Loucy (cell line): Measurements from ENCODE around the gene VCAM1.

ENCODE experiments used
- H2AFZ ChIP-seq: fragments of 200-600 bp; sonication (generic); 2 replicates; pipeline ENCODE4 v1.6.0; 2016; ENCODE audit warnings: antibody characterized with exemption, mild to moderate bottlenecking, low read length, moderate library complexity
- H3F3A ChIP-seq: fragments of 200-600 bp; 2 replicates; pipeline ENCODE4 v1.6.0; 2016; ENCODE audit warnings: antibody characterized with exemption, low read depth, mild to moderate bottlenecking
- H3K27me3 ChIP-seq: fragments of 200-600 bp; sonication (generic); 2 replicates; pipeline ENCODE4 v1.6.1; 2014; ENCODE audit warnings: low read length, mild to moderate bottlenecking; ENCODE audit not compliant: insufficient read depth, poor library complexity, severe bottlenecking
- H3K36me3 ChIP-seq: fragments of 200-600 bp; sonication (generic); 2 replicates; pipeline ENCODE4 v1.6.1; 2016; ENCODE audit warnings: low read length; ENCODE audit not compliant: insufficient read depth
- H3K4me1 ChIP-seq: fragments of 200-600 bp; sonication (generic); 2 replicates; pipeline ENCODE4 v1.5.1; 2014; ENCODE audit warnings: low read length, mild to moderate bottlenecking; ENCODE audit not compliant: insufficient read depth, poor library complexity, severe bottlenecking
- H3K4me2 ChIP-seq: fragments of 200-600 bp; sonication (generic); 2 replicates; pipeline ENCODE4 v1.6.0; 2014; ENCODE audit warnings: antibody characterized with exemption, low read length, low read depth, mild to moderate bottlenecking; ENCODE audit not compliant: poor library complexity, severe bottlenecking
- H3K4me3 ChIP-seq: fragments of 200-600 bp; sonication (generic); 2 replicates; pipeline ENCODE4 v1.5.1; 2014; ENCODE audit warnings: low read length, mild to moderate bottlenecking, mixed read lengths; ENCODE audit not compliant: poor library complexity, severe bottlenecking
- H3K79me2 ChIP-seq: fragments of 200-600 bp; sonication (generic); 2 replicates; pipeline ENCODE4 v1.6.1; 2014; ENCODE audit warnings: low read length; ENCODE audit not compliant: insufficient read depth
- H3K9ac ChIP-seq: fragments of 200-600 bp; sonication (generic); 2 replicates; pipeline ENCODE4 v1.6.0; 2014; ENCODE audit warnings: mild to moderate bottlenecking, low read depth, low read length, moderate library complexity; ENCODE audit not compliant: poor library complexity, severe bottlenecking
- H3K9me2 ChIP-seq: fragments of 200-600 bp; sonication (generic); replicated peaks from 2 replicates; pipeline ENCODE4 v1.6.1; 2016; ENCODE audit warnings: low read depth, low read length, mixed read lengths
- H3K9me3 ChIP-seq: fragments of 200-600 bp; sonication (generic); 2 replicates; pipeline ENCODE4 v1.6.1; 2014; ENCODE audit warnings: mild to moderate bottlenecking, antibody characterized with exemption, low read length, low read depth; ENCODE audit not compliant: insufficient read depth
- H4K20me1 ChIP-seq: fragments of 200-600 bp; sonication (generic); 2 replicates; pipeline ENCODE4 v1.6.0; 2014; ENCODE audit warnings: antibody characterized with exemption, low read length, mild to moderate bottlenecking; ENCODE audit not compliant: insufficient read depth, poor library complexity, severe bottlenecking
- CTCF ChIP-seq: fragments of 200-600 bp; sonication (generic); conservative IDR thresholded peaks from 2 replicates; pipeline ENCODE4 v1.5.1; 2014; ENCODE audit warnings: mild to moderate bottlenecking, antibody characterized with exemption, low read length
- EZH2phosphoT487 ChIP-seq: fragments of 200-600 bp; IDR thresholded peaks from 2 replicates; pipeline ENCODE4 v1.6.1; 2018; ENCODE audit warnings: antibody characterized with exemption, mild to moderate bottlenecking, moderate library complexity, borderline replicate concordance

VCAM1 gene

GRCh38 chr1:100750005-100750885, 30.7 kb downstream of the VCAM1 start:
- Histone ChIP-seq H3K4me1 (no peaks in the 10 kb centered on the region), H3K36me3 (no peaks in the 10 kb centered on the region), H3K9me3 (no peaks in the 10 kb centered on the region), H3K27me3 (no peaks in the 10 kb centered on the region), H3K79me2 (no peaks in the 10 kb centered on the region), H3K4me2 (no peak overlapping the region), H3K9me2 (no peaks in the 10 kb centered on the region), H3K9ac (no peak overlapping the region), H3K4me3 (no peak overlapping the region), H2AFZ (no peak overlapping the region), H4K20me1 (no peaks in the 10 kb centered on the region), H3F3A (no peaks in the 10 kb centered on the region)
- TF ChIP-seq CTCF (peak; percentile 26; the same call in 1 of the 2 replicates), EZH2phosphoT487 (no peak)

GRCh38 chr1:100752791-100753190, 33.2 kb downstream of the VCAM1 start:
- H3K9me3 ChIP-seq, result no peaks in the 10 kb centered on the region
- no peaks in the 10 kb centered on the region for H3K79me2 ChIP-seq
- H3K4me1 ChIP-seq, result no peaks in the 10 kb centered on the region
- no peak overlapping the region for H3K4me3 ChIP-seq
- no peaks in the 10 kb centered on the region for H3K9me2 ChIP-seq
- H2AFZ ChIP-seq, result no peak overlapping the region
- no peak overlapping the region for H3K4me2 ChIP-seq
- no peak overlapping the region for H3K9ac ChIP-seq
- no peaks in the 10 kb centered on the region for H3K36me3 ChIP-seq
- no peaks in the 10 kb centered on the region for H3K27me3 ChIP-seq
- TF ChIP-seq CTCF (no peak), EZH2phosphoT487 (no peak)
- H4K20me1 ChIP-seq, result no peaks in the 10 kb centered on the region
- no peaks in the 10 kb centered on the region for H3F3A ChIP-seq

- Histone ChIP-seq H3K79me2 (no peaks in the 10 kb centered on the region), H2AFZ (no peak overlapping the region), H4K20me1 (no peaks in the 10 kb centered on the region), H3K27me3 (no peaks in the 10 kb centered on the region), H3K4me3 (no peak overlapping the region), H3K36me3 (no peaks in the 10 kb centered on the region), H3K4me2 (no peak overlapping the region), H3F3A (no peaks in the 10 kb centered on the region), H3K9me2 (no peaks in the 10 kb centered on the region), H3K9ac (no peak overlapping the region), H3K4me1 (no peaks in the 10 kb centered on the region), H3K9me3 (no peaks in the 10 kb centered on the region)
- TF ChIP-seq EZH2phosphoT487 (no peak), CTCF (no peak)
Measured at GRCh38 chr1:100757946-100758345, 38.4 kb downstream of the VCAM1 start.
